ENCODE results near the gene SNX22. TPM values are rescaled to one million over a fixed set of nuclear protein-coding genes. Genes with fewer than 3 reads are reported as not detected.
A peak's percentile ranks its signal among the peaks of the same experiment; 100 is the strongest.
"Not testable (repeated sequence)": the region's sequence is repeated elsewhere in the genome, so short reads cannot be mapped to it uniquely, and the experiment has no call there.

The SNX22 gene
- 0.12 and 0.29 TPM in 2 replicates for total RNA-seq (2014; rRNA removed; shearing (Covaris generic))

GRCh38 chr15:64151727-64152506 lies at the start of gene SNX22:
SNX22 (plus strand) TSS chr15:64151731; CDS start chr15:64151776, 45 bp downstream.
- DNase-seq (ENCODE audit: low read depth) = no peak

- DNase-seq (ENCODE audit: low read depth) = no peak
These were observed 49.0 kb upstream of the SNX22 start for GRCh38 chr15:64102497-64102896.

GRCh38 chr15:64105113-64105704 lies 46.3 kb upstream of the SNX22 start:
- no peak for DNase-seq (ENCODE audit: low read depth)

GRCh38 chr15:64107337-64107736 lies 44.2 kb upstream of the SNX22 start:
- DNase-seq (ENCODE audit: low read depth) = no peak

- not testable (repeated sequence) for DNase-seq (ENCODE audit: low read depth)
These were observed 41.3 kb upstream of the SNX22 start for GRCh38 chr15:64110108-64110701.

- no peak for DNase-seq (ENCODE audit: low read depth)
These were observed 40.4 kb upstream of the SNX22 start for GRCh38 chr15:64110950-64111678.

GRCh38 chr15:64111679-64112050 lies 39.9 kb upstream of the SNX22 start:
- peak; percentile 24 for DNase-seq (ENCODE audit: low read depth)

- DNase-seq (ENCODE audit: low read depth) = no peak
These were observed 39.3 kb upstream of the SNX22 start for GRCh38 chr15:64112073-64112772.

GRCh38 chr15:64112904-64113303 lies 38.6 kb upstream of the SNX22 start:
- no peak for DNase-seq (ENCODE audit: low read depth)

- no peak for DNase-seq (ENCODE audit: low read depth)
These were observed 33.6 kb upstream of the SNX22 start for GRCh38 chr15:64117759-64118487.

GRCh38 chr15:64120322-64120721 lies 31.2 kb upstream of the SNX22 start:
- DNase-seq (ENCODE audit: low read depth) = not testable (repeated sequence)

GRCh38 chr15:64121614-64122013 lies 29.9 kb upstream of the SNX22 start:
- DNase-seq (ENCODE audit: low read depth) = no peak

- DNase-seq (ENCODE audit: low read depth) = no peak
These were observed 29.1 kb upstream of the SNX22 start for GRCh38 chr15:64122444-64122843.

GRCh38 chr15:64122936-64123351 lies 28.6 kb upstream of the SNX22 start:
- peak; percentile 54 for DNase-seq (ENCODE audit: low read depth)

GRCh38 chr15:64125978-64126377 lies 25.6 kb upstream of the SNX22 start:
- DNase-seq (ENCODE audit: low read depth) = peak; percentile 19

GRCh38 chr15:64127521-64128270 lies 23.8 kb upstream of the SNX22 start:
- DNase-seq (ENCODE audit: low read depth) = no peak

GRCh38 chr15:64130159-64130558 lies 21.4 kb upstream of the SNX22 start:
- DNase-seq (ENCODE audit: low read depth) = no peak

GRCh38 chr15:64131547-64131946 lies 20.0 kb upstream of the SNX22 start:
- DNase-seq (ENCODE audit: low read depth) = no peak

- no peak for DNase-seq (ENCODE audit: low read depth)
These were observed 19.3 kb upstream of the SNX22 start for GRCh38 chr15:64132217-64132616.
